DOHH2 (cell line): ENCODE results near the gene SMIM38.

Experiments
- EZH2phosphoT487 ChIP-seq: fragments of 200-600 bp; sonication (generic); IDR thresholded peaks from 2 replicates; pipeline ENCODE4 v1.6.1; 2017; ENCODE audit warnings: borderline replicate concordance, mild to moderate bottlenecking, antibody characterized with exemption, low read length, moderate library complexity, mixed read lengths
- TF ChIP-seq, protein P1 (sequence below): fragments of 200-600 bp; sonication (generic); IDR thresholded peaks from one replicate; pipeline ENCODE4 v1.5.1; 2014; ENCODE audit warnings: antibody characterized with exemption, mild to moderate bottlenecking, low read depth, low read length; ENCODE audit not compliant: poor library complexity, severe bottlenecking

DNA sequence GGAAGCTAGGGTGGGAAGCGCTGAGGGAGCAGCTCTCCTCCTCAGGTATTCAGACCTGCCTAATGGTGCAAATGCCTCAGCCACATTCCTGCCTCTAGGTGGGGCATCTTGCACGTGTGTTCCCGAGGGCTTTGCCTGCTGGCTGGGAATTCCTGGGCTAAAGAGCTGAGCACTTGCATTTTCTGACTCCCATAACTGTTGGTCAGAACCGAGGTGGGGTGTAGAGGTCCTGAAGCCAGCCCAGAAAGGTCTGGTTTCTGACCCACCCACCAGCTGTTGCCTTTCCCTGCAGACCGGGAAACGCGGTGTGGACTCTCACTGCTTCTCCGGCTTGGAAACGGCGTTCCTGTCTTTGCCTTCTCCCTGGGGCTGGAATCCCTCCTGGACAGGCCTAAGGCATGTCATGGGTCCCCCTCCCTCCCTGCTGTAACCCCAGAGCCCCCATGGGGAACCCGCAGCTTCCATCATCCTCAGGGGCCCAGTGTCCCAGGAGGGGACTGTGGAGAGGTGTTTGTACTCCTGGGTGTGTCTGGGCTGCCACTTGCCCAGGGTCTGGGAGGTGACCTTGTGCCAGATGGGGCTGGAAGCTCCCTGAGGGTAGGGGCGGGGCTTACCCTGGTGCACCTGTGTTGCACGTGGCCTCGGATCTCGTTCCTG lies 24.0 kb upstream of the SMIM38 start:
- TF ChIP-seq, protein P1, sequence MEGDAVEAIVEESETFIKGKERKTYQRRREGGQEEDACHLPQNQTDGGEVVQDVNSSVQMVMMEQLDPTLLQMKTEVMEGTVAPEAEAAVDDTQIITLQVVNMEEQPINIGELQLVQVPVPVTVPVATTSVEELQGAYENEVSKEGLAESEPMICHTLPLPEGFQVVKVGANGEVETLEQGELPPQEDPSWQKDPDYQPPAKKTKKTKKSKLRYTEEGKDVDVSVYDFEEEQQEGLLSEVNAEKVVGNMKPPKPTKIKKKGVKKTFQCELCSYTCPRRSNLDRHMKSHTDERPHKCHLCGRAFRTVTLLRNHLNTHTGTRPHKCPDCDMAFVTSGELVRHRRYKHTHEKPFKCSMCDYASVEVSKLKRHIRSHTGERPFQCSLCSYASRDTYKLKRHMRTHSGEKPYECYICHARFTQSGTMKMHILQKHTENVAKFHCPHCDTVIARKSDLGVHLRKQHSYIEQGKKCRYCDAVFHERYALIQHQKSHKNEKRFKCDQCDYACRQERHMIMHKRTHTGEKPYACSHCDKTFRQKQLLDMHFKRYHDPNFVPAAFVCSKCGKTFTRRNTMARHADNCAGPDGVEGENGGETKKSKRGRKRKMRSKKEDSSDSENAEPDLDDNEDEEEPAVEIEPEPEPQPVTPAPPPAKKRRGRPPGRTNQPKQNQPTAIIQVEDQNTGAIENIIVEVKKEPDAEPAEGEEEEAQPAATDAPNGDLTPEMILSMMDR = no peak
- no peak for TF ChIP-seq EZH2phosphoT487
